WTC11 (cell line): ENCODE results near the gene PIK3C2B.

Experiments used
- KAT7 ChIP-seq: sonication (generic); formaldehyde crosslinking; IDR thresholded peaks from 2 replicates; pipeline ENCODE4 v1.8.1; 2023; ENCODE audit warnings: missing genetic modification reagents, mild to moderate bottlenecking, borderline replicate concordance
- MXD4 ChIP-seq: fragments of 250-450 bp; sonication (Bioruptor Pico); IDR thresholded peaks from 2 replicates; pipeline ENCODE4 v1.8.0; 2021; ENCODE audit warnings: mild to moderate bottlenecking, moderate library complexity, borderline replicate concordance
- TF ChIP-seq, protein P1 (sequence below): fragments of 200-600 bp; IDR thresholded peaks from 2 replicates; pipeline ENCODE4 v1.8.0; 2022; ENCODE audit warnings: antibody characterized with exemption
- TF ChIP-seq, protein P2 (sequence below): sonication (generic); formaldehyde crosslinking; IDR thresholded peaks from 2 replicates; pipeline ENCODE4 v1.8.1; 2023; ENCODE audit warnings: mild to moderate bottlenecking, missing genetic modification reagents, moderate library complexity

DNA sequence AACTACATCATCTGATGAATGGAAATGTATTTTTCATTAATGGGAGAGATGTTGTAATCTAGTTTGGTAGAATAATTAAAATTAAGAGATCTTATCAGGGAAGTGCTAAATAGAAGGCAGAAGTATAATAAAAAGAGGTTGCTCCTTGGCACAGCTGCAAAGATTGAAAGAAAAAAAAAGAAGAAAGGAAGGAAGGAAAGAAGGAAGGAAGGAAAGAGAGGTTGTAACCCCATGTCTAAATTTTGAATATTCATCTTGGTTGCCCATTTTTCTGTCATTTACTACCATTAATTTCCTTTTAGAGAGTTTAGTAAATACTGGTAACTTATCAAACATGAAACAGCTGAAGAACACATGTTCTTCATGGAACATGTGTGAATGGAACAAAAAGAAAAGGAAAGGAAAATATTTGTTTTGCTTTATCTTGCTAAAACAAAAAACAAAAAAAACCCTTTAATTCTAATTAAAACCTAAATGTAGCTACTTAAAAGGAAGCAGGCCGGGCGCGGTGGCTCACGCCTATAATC, 11.1 kb upstream of the PIK3C2B start:
- TF ChIP-seq, protein P1, sequence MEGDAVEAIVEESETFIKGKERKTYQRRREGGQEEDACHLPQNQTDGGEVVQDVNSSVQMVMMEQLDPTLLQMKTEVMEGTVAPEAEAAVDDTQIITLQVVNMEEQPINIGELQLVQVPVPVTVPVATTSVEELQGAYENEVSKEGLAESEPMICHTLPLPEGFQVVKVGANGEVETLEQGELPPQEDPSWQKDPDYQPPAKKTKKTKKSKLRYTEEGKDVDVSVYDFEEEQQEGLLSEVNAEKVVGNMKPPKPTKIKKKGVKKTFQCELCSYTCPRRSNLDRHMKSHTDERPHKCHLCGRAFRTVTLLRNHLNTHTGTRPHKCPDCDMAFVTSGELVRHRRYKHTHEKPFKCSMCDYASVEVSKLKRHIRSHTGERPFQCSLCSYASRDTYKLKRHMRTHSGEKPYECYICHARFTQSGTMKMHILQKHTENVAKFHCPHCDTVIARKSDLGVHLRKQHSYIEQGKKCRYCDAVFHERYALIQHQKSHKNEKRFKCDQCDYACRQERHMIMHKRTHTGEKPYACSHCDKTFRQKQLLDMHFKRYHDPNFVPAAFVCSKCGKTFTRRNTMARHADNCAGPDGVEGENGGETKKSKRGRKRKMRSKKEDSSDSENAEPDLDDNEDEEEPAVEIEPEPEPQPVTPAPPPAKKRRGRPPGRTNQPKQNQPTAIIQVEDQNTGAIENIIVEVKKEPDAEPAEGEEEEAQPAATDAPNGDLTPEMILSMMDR: no peak
- no peak for TF ChIP-seq KAT7 (CRISPR knock-in tag)
- TF ChIP-seq MXD4: no peak
- TF ChIP-seq, protein P2, sequence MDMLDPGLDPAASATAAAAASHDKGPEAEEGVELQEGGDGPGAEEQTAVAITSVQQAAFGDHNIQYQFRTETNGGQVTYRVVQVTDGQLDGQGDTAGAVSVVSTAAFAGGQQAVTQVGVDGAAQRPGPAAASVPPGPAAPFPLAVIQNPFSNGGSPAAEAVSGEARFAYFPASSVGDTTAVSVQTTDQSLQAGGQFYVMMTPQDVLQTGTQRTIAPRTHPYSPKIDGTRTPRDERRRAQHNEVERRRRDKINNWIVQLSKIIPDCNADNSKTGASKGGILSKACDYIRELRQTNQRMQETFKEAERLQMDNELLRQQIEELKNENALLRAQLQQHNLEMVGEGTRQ: no peak
